Sciatic nerve (tissue), 2 donors: ENCODE measurements around the gene SMIM24. TPM values are rescaled to one million over a fixed set of nuclear protein-coding genes. Genes with fewer than 3 reads are reported as not detected.
"Not testable (repeated sequence)": the region's sequence is repeated elsewhere in the genome, so short reads cannot be mapped to it uniquely, and the experiment has no call there.

Experiments used
- ATAC-seq: fragments of 200-7000 bp; cut with Tn5 transposase; one replicate; pipeline ENCODE4 v1.9.1; 2020; ENCODE audit warnings: mild to moderate bottlenecking, moderate library complexity
- DNase-seq: peaks from one replicate; pipeline ENCODE4 v3.0.0-alpha.2; 2020; ENCODE audit warnings: low spot score
- intact Hi-C: fragments of 100-400 bp; cut with DNase I; formaldehyde crosslinking; loops from one replicate; pipeline ENCODE4 v1.14.2; 2022
- total RNA-seq: library from RNA; stranded (reverse); fragmentation: NEBNext Ultra II Directional; extraction: Animal tissue kit (Norgen Biotek cat#: 25700); gene quantifications from one replicate; pipeline ENCODE4 v1.2.1, GENCODE V29; 2021
- donor health status: DM: no; HTN: no; CAD: no.
- donor health status: DM: no; HTN: no; CAD: no.

Gene SMIM24
- total RNA-seq, result not detected

DNA sequence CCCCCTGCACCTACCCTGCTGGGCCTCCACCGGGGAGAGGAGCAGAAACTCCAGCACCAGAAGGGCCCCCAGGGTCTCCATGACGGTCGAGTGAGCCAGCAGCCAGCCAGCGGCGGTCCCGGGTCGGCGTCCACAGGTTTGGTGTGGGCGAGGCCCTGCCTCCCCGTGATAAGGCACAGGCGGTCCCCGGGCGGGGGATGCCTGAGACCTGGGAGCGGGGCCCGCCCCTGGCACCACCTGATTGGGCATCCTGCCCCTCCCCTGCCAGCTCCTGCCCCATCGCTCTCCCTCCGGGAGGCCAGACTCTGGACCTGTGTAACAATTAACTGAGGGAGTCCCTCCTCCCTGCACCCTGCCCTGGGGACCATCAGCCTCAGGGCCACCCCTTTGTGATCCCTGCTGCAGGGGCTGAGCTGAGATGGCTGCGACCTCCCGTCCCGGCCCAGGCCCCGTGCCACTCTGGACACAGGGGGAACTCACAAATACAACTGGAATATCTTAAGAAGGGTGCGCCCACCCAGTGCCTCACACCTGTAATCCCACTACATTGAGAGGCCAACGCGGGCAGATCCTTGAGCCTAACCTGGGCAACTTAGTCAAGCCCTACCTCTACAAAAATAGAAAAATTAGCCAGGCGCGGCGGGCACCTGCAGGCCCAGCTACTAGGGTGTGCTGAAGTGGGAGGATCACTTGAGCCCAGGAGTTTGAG is at the start of gene SMIM24:
TSS of gene SMIM24 (minus strand) at position 143 of the 709 bp plus-strand sequence. CDS start at position 81, 62 bp downstream.
- intact Hi-C loops, result no loop called here
- ATAC-seq, result no peak
- no peak for DNase-seq

DNA sequence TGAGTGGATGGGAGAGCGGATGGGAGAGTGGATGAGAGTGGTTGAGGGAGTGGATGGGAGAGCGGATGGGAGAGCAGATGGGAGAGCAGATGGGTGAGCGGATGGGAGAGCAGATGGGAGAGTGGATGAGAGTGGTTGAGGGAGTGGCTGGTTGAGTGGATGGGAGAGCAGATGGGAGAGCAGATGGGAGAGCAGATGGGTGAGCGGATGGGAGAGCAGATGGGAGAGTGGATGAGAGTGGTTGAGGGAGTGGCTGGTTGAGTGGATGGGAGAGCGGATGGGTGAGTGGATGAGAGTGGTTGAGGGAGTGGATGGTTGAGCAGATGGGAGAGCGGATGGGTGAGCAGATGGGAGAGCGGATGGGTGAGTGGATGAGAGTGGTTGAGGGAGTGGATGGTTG is 49.0 kb upstream of the SMIM24 start:
- DNase-seq, intact Hi-C loops, ATAC-seq: not testable (repeated sequence)

DNA sequence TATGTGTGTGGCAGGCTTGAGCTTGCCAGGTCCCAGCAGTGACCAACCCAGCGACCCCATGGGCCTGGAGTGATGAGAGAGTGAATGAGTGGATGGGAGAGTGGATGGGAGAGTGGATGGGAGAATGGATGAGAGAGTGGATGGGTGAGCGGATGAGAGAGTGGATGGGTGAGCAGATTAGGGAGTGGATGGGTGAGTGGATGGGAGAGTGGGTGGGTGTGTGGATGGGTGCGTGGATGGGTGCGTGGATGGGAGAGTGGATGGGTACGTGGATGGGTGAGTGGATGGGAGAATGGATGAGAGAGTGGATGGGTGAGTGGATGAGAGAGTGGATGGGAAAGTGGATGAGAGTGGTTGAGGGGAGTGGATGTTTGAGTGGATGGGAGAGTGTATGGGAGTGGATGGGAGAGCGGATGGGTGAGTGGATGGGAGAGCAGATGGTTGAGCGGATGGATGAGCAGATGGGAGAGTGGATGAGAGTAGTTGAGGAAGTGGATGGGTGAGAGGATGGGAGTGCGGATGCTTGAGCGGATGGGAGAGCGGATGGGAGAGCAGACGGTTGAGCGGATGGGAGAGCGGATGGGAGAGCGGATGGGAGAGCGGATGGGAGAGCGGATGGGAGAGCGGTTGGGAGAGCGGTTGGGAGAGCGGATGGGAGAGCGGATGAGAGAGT is 48.4 kb upstream of the SMIM24 start:
- DNase-seq, result no peak
- no peak for ATAC-seq
- intact Hi-C loops, result no loop called here

DNA sequence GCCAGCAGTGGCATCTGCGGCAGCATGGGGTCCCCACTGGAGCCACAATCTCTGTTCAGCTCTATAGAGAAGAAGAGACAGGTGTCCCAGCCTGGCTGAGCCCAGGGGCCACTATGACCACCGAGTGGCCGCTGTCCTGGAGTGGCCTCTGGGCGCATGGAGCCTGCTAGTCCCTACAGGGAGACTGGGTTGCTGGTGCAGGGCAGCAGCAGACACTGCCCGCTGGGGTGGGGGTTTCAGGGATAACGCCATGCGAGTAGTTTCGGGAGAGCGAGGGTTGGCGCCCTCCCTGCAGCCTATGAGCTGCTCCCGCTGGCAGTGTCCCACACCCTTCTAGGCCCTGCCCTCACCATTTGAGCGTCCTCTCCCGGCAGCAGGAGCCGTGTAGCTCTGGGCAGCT is 47.8 kb upstream of the SMIM24 start:
- ATAC-seq (no peak), DNase-seq (no peak)
- intact Hi-C loops, result no loop called here

- ATAC-seq (no peak), DNase-seq (no peak)
- intact Hi-C loops, result no loop called here
Observed at GRCh38 chr19:3527238-3527910, 47.0 kb upstream of the SMIM24 start.

DNA sequence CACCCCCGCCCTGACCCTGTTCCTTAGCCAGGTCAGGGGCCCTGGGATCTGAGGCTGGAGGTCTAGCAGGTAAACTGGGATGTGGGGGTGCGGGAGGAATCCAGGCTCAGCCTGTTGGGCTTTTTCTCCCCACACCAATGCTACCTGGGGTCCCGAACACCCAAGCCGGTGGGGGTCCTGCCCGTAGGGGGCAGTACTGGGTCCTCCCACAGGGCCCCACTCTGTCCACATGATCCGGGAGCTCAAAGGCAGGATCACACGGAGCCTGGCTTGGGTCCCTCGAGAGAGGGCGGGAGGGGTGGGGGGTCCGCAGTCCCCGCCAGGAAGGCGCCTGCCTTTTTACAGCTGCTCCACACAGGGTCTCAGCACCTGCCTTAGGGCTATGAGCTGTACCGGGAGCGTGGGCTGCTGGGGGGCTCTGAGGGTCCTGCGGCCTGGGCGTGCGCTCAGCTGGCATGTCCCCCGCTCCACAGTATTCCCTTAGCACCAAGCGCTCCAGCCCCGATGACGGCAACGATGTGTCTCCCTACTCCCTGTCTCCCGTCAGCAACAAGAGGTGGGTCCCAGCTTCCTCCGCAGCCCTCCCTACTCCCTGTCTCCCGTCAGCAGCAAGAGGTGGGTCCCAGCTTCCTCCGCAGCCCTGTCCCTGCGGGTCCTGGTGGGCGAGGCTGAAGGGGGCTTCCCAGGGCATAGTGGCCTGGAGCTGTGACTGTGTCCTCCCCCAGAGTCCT is 46.3 kb upstream of the SMIM24 start:
- ATAC-seq (no peak), DNase-seq (no peak)
- intact Hi-C loops, result no loop called here

DNA sequence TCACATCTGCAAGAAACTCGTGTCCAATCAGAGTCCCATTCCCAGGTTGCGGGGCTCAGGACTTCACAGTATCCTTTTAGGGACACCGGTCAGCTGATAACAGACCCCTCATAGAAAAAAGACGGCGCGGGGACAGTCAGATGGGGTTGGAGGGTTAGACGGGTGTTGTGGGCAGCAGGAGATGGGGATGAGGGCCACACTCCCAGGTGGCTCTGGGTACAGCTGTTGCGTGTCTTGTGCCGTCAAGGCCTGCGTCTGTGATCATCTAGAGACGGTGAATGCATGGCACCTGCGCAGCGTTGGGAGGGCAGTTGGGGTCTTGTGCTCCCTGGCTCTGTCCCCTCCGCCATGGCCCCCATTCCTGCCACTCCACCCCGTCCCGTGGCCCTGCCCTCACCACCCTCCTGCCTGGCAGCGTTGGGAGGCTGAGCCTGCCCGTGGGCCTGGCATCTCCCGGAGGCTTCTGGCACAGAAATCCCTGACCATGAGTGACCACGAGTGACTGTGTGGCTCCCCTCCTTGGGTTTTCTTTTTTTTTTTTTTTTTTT is 44.7 kb upstream of the SMIM24 start:
- ATAC-seq (no peak), DNase-seq (no peak)
- intact Hi-C loops, result no loop called here

GRCh38 chr19:3524078-3524842 is 43.9 kb upstream of the SMIM24 start:
- DNase-seq (no peak), ATAC-seq (no peak)
- intact Hi-C loops, result no loop called here

GRCh38 chr19:3523361-3524077 is 43.2 kb upstream of the SMIM24 start:
- DNase-seq (no peak), ATAC-seq (no peak)
- intact Hi-C loops, result no loop called here

DNA sequence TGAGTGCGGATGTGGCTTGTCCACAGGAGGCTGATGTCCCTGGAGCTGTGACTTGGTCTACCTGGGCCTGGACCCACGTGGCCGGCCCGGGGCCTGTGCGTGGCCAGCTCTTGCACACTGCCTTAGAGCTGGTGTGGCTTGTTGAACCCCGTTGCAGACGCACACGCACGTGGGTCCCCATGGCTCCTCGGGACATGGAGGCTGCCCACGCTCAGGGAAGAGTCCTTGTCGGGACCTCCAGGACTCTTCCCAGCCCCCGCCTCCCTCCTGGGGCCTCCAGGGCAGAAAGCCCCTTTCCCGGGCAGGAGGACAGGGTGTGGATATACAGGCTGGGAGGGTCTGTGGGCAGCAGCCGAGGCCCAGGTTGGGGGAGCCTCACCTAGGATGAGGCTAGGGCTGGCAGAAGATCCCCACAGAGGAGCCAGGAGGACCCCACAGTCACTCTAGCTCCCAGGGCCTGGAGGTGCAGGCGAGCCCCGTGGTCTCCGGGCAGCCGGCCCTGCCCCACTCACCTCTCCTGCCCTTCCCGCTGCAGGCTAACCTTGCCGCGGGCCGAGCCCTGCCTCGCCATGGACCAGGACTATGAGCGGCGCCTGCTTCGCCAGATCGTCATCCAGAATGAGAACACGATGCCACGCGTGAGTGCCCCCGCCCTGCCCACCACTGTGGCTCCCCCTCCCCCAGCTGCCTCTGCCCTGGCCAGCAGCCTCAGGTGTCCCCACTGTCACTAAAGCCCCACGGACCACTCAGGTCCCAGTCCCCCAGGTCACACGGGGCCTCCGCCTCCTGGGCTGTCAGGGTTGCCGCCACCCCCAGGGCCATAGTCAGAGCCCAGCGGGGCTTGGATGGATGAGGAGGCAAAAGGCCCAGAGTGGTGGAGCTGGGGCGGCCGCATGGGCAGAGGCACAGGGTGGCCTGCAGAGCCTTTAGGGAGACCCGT is 42.4 kb upstream of the SMIM24 start:
- DNase-seq (no peak), ATAC-seq (no peak)
- intact Hi-C loops, result no loop called here

GRCh38 chr19:3521104-3521445 is 40.8 kb upstream of the SMIM24 start:
- ATAC-seq, result no peak
- no peak for DNase-seq
- intact Hi-C loops, result no loop called here

DNA sequence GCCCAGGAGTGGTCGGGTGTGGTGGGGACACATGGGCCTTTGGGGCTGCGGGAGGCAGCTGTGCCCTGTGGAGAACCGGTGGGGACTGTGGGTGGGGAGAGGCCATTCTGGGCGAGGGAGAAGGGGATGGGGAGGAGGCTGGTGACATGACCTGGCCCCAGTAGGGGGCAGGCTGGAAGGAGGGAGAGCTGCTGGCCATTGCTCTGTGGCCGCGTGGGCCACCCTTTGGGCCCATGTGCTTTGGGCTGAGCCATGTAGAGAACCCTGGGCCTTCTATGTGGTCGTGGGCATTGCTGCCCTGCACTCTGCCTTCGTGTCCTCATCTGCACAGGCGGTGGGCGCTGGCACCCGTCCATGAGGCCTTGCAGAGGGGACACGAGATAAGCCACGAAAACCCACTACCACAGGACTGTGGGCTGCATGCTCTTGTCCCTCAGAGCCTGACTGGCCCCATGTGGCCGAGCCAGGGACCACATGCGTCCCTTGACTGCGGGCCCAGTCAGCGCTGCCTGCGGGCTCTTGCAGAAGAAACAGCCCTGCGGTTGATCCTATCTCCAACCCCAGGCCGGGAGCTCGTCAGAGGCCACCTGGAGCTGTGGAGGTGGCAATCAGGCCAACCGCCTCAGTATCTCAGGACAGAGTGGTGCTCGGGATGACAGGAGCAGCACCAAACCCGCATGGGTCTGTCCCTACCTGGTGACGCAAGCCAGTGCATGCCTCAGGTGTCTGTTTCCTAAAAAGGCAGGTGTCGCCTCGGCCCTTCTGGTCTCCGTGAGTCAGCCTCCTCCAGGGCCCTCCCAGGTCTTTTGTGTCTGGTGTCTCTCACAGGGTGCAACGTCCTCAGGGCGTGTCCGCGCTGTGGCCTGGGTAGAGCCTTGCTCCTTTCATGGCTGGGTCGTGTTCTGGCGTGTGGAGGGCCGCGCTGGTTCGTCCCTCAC is 40.1 kb upstream of the SMIM24 start:
- DNase-seq (no peak), ATAC-seq (no peak)
- intact Hi-C loops, result no loop called here

- DNase-seq, result no peak
- ATAC-seq, result no peak
- intact Hi-C loops, result no loop called here
Observed at GRCh38 chr19:3519126-3519525, 38.8 kb upstream of the SMIM24 start.

GRCh38 chr19:3518659-3519058 is 38.3 kb upstream of the SMIM24 start:
- intact Hi-C loops, result no loop called here
- no peak for ATAC-seq
- DNase-seq, result no peak

DNA sequence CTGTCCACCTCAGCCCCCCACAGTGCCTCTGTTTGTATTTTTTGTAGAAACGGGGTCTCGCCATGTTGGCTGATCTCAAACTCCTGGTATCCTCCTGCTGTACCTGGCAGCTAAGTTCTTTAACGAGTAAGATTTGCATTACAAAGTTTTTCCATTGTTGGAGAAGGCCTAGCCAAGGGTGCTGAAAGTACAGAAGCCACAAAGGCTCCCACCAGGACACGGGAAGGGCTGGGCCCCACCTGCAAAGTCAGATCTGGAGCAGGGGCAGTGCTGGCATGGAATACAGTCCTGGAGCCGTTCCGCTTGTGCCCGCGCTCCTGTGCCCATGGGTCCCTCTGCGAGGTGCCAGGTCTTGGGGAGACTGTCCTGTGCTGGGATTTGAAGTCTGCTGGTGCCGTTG is 37.9 kb upstream of the SMIM24 start:
- DNase-seq (no peak), ATAC-seq (no peak)
- intact Hi-C loops, result no loop called here

DNA sequence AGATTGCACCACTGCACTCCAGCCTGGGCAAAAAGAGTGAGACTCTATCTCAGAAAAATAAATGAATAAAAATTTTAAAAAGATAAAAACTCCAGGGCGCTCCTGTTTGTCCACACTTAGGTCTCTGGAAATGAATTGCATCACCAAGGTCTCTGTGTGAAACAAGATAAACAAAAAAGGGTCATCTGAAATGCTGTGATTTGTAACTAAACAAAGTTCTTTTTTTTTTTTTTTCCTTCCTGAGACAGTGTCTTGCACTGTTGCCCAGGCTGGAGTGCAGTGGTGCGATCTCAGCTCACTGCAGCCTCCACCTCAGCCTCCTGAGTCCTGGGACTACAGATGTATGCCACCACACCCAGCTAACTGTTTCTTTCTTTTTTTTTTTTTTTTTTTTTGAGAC is 37.3 kb upstream of the SMIM24 start:
- DNase-seq (no peak), ATAC-seq (no peak)
- intact Hi-C loops, result no loop called here
